HG03521 (cell line): ENCODE data around the gene DDX11.
"Not testable (repeated sequence)": the region's sequence is repeated elsewhere in the genome, so short reads cannot be mapped to it uniquely, and the experiment has no call there.

Experiments
- ATAC-seq: cut with Tn5 transposase; IDR thresholded peaks from one replicate; pipeline ENCODE4 v1.9.1; 2021; ENCODE audit warnings: mild to moderate bottlenecking, moderate library complexity; ENCODE audit not compliant: unreplicated experiment

The DDX11 gene

GRCh38 chr12:31066196-31066595 is 7.5 kb upstream of the DDX11 start:
- not testable (repeated sequence) for ATAC-seq

- not testable (repeated sequence) for ATAC-seq
Observed at GRCh38 chr12:31067656-31068055, 6.0 kb upstream of the DDX11 start.

GRCh38 chr12:31070971-31071740 is 2.5 kb upstream of the DDX11 start:
- not testable (repeated sequence) for ATAC-seq

- ATAC-seq = not testable (repeated sequence)
Observed at GRCh38 chr12:31072962-31073361, 698 bp upstream of the DDX11 start.

- peak; percentile 40 for ATAC-seq
Observed at GRCh38 chr12:31074333-31074874, 744 bp downstream of the DDX11 start.

GRCh38 chr12:31076150-31076549 is 2.5 kb downstream of the DDX11 start:
- ATAC-seq = not testable (repeated sequence)

- not testable (repeated sequence) for ATAC-seq
Observed at GRCh38 chr12:31077095-31077494, 3.4 kb downstream of the DDX11 start.

GRCh38 chr12:31077998-31078397 is 4.3 kb downstream of the DDX11 start:
- ATAC-seq = not testable (repeated sequence)

GRCh38 chr12:31079421-31079820 is 5.8 kb downstream of the DDX11 start:
- ATAC-seq = not testable (repeated sequence)

- ATAC-seq = not testable (repeated sequence)
Observed at GRCh38 chr12:31080221-31080620, 6.6 kb downstream of the DDX11 start.

GRCh38 chr12:31081274-31081673 is 7.6 kb downstream of the DDX11 start:
- not testable (repeated sequence) for ATAC-seq

- not testable (repeated sequence) for ATAC-seq
Observed at GRCh38 chr12:31084241-31084640, 10.6 kb downstream of the DDX11 start.

GRCh38 chr12:31086032-31086431 is 12.4 kb downstream of the DDX11 start:
- not testable (repeated sequence) for ATAC-seq

GRCh38 chr12:31087486-31087885 is 13.8 kb downstream of the DDX11 start:
- ATAC-seq = not testable (repeated sequence)

- ATAC-seq = not testable (repeated sequence)
Observed at GRCh38 chr12:31087956-31088355, 14.3 kb downstream of the DDX11 start.

GRCh38 chr12:31089072-31089471 is 15.4 kb downstream of the DDX11 start:
- ATAC-seq = no peak

GRCh38 chr12:31091629-31092028 is 18.0 kb downstream of the DDX11 start:
- not testable (repeated sequence) for ATAC-seq

- ATAC-seq = not testable (repeated sequence)
Observed at GRCh38 chr12:31092718-31093117, 19.1 kb downstream of the DDX11 start.

- not testable (repeated sequence) for ATAC-seq
Observed at GRCh38 chr12:31095080-31095860, 21.6 kb downstream of the DDX11 start.

- ATAC-seq = not testable (repeated sequence)
Observed at GRCh38 chr12:31096251-31097065, 22.8 kb downstream of the DDX11 start.

- ATAC-seq = not testable (repeated sequence)
Observed at GRCh38 chr12:31097819-31098218, 24.2 kb downstream of the DDX11 start.
